ENCODE results near the gene SLC25A12. TPM values are rescaled to one million over a fixed set of nuclear protein-coding genes. Genes with fewer than 3 reads are reported as not detected.
A peak's percentile ranks its signal among the peaks of the same experiment; 100 is the strongest.

SLC25A12 gene
- total RNA-seq, 2 experiments from 2014 or later, result 16.2 to 18.3 TPM

DNA sequence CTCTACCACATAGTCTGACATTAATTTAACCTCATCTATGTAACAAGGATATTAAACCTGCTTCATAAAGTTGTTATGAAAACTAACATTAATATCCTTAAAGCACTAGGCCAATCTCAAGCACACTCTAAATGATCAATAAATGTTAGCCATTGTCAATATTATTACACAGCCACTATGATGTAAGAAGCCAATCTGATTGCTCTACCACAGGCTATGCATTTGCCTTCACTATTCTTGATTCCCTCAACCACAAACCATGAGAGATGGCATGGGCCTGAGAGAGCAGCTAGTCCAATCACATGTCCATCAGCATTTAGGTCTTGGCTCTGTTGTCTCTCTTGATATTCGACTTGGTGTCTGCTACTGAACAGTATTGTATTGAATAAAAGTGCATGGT, 4.2 kb downstream of the SLC25A12 start:
- CTCF ChIA-PET, result no interaction called here

DNA sequence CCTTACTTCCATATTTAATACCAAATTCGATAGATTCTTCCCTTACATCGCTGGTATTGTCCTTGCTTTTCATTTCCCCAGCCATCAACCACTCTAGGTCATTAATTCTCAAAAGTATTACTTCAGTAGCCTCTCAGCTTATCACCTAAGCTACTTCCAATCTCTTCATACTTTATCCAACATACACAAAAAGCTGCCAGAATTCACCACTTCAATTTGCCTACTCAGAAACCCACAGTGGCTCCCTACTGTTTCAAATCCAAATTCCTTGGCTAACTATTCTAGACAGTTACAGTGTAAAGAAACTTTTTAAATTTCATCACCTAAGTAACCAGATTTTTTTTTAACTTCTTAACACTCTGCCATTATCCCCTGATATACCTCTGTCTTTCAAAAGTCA, 4.7 kb downstream of the SLC25A12 start:
- ChIA-PET POLR2A (no interaction called here), CTCF (no interaction called here)
- DNase-seq, result no peak
- H3K27me3 Mint-ChIP-seq, result no peaks in the 10 kb centered on the region
- TF ChIP-seq, protein P1, sequence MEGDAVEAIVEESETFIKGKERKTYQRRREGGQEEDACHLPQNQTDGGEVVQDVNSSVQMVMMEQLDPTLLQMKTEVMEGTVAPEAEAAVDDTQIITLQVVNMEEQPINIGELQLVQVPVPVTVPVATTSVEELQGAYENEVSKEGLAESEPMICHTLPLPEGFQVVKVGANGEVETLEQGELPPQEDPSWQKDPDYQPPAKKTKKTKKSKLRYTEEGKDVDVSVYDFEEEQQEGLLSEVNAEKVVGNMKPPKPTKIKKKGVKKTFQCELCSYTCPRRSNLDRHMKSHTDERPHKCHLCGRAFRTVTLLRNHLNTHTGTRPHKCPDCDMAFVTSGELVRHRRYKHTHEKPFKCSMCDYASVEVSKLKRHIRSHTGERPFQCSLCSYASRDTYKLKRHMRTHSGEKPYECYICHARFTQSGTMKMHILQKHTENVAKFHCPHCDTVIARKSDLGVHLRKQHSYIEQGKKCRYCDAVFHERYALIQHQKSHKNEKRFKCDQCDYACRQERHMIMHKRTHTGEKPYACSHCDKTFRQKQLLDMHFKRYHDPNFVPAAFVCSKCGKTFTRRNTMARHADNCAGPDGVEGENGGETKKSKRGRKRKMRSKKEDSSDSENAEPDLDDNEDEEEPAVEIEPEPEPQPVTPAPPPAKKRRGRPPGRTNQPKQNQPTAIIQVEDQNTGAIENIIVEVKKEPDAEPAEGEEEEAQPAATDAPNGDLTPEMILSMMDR (IDR thresholded peaks at IDR 0.05), result no peak
- intact Hi-C loops (cut with micrococcal nuclease), result no loop called here
- H3K9me3 Mint-ChIP-seq, result no peaks in the 10 kb centered on the region
- peaks cover 30% of the 10 kb centered on the region for H3K4me1 Mint-ChIP-seq (ENCODE audit: low read depth)
- peaks cover 30% of the 10 kb centered on the region for H3K36me3 Mint-ChIP-seq (ENCODE audit: low read depth)
- no peak overlapping the region for H3K4me3 Mint-ChIP-seq
- no peak for ATAC-seq
- no peak overlapping the region for H3K27ac Mint-ChIP-seq

More for the DNA sequence above, 4.2 kb downstream of the SLC25A12 start:
- Mint-ChIP-seq H3K4me3 (no peak overlapping the region), H3K27me3 (no peaks in the 10 kb centered on the region), H3K9me3 (no peaks in the 10 kb centered on the region), H3K4me1 (ENCODE audit: low read depth) (peaks cover 35% of the 10 kb centered on the region), H3K36me3 (ENCODE audit: low read depth) (peaks cover 30% of the 10 kb centered on the region), H3K27ac (no peak overlapping the region)
- DNase-seq, result no peak
- TF ChIP-seq, protein P1 (IDR thresholded peaks at IDR 0.05), result no peak
- intact Hi-C loops (cut with micrococcal nuclease), result no loop called here
- POLR2A ChIA-PET, result no interaction called here
- ATAC-seq, result no peak

DNA sequence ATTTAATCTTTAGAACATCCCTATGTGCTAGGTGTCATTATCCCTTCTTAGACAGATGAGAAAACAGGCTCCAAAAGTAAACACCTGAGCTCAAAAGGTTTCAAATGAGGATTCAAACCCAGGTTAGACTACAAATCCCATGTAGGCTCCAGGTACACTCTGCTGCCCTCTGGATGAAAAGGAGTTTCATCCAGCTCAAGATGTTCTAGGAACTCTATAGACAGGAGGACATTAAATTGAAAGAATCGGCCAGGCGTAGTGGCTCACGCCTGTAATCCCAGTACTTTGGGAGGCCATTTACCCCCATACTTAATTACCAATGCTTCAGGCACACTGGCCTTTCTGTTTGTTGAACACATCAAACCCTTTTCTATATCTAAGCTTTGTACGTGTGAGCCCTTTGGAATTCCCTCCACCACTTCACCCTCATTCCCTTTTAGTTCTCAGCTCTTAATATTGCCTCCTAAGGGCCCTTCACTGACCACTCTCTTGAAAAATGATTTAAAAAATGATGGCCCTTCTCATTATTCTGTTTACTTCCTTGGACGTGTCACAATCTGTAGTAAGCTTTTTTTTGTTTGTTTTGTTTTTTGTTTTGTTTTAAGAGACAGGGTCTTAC, 10.7 kb downstream of the SLC25A12 start:
- DNase-seq (no peak), ATAC-seq (no peak)
- ChIA-PET POLR2A (interaction anchor here (4.8 kb wide), 1 partner anchor 10 kb away, joined by 20 read pairs; the partner anchor contains the start of gene SLC25A12), CTCF (interaction anchor here (2.0 kb wide), 1 partner anchor 40 kb away, joined by 4 read pairs; no protein-coding TSS in a partner anchor)
- TF ChIP-seq, protein P1 (IDR thresholded peaks at IDR 0.05), result no peak
- no peaks in the 10 kb centered on the region for H3K9me3 Mint-ChIP-seq
- H3K27ac Mint-ChIP-seq, result no peak overlapping the region
- H3K4me3 Mint-ChIP-seq, result no peak overlapping the region
- intact Hi-C loops (cut with micrococcal nuclease), result no loop called here
- H3K36me3 Mint-ChIP-seq (ENCODE audit: low read depth), result peaks cover 6% of the 10 kb centered on the region
- H3K27me3 Mint-ChIP-seq, result no peaks in the 10 kb centered on the region
- peaks cover 22% of the 10 kb centered on the region for H3K4me1 Mint-ChIP-seq (ENCODE audit: low read depth)

DNA sequence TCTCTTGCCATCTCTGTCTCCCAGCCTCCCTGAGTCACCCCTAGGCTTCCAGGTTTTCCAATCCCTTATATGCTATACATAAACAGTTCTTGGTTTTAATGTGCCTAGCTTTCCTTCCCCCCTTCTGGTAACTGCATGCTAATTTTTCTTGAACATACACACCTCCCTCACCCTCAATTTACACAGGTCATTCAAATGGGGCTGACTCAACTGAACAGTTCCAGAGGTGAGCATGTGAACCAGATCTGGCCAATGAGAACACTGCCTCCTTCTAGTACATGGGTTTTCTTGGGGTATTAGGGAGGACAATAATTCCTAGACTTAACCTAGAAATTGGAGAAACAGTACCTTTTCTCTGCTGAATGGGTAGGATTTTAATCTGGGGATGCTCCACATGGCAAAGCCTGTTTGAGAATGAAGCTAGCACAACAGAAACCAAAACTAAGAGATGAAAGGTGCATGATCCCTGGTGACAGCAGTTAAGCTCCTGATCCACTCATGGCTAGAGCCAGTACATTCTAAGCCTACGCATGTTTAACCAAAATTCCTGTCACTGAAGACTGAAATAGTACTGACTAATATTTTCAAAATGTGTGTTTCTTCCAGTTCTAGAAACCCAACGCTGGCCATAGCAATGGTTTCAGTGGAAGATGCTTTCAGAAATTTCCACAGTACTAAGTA, 11.8 kb downstream of the SLC25A12 start:
- ChIA-PET CTCF (interaction anchor here (1.1 to 2.0 kb wide), 4 partner anchors 12 to 42 kb away, joined by 3 to 4 read pairs (median 4); no protein-coding TSS in a partner anchor), POLR2A (interaction anchor here (4.8 kb wide), 1 partner anchor 11 kb away, joined by 20 read pairs; the partner anchor contains the start of gene SLC25A12)
- Mint-ChIP-seq H3K27me3 (no peaks in the 10 kb centered on the region), H3K9me3 (no peaks in the 10 kb centered on the region), H3K27ac (no peak overlapping the region), H3K4me1 (ENCODE audit: low read depth) (peaks cover 25% of the 10 kb centered on the region), H3K4me3 (no peak overlapping the region), H3K36me3 (ENCODE audit: low read depth) (peaks cover 5% of the 10 kb centered on the region)
- ATAC-seq (peak; percentile 62), DNase-seq (no peak)
- intact Hi-C loops (cut with micrococcal nuclease), result no loop called here
- TF ChIP-seq, protein P1 (IDR thresholded peaks at IDR 0.05), result no peak

DNA sequence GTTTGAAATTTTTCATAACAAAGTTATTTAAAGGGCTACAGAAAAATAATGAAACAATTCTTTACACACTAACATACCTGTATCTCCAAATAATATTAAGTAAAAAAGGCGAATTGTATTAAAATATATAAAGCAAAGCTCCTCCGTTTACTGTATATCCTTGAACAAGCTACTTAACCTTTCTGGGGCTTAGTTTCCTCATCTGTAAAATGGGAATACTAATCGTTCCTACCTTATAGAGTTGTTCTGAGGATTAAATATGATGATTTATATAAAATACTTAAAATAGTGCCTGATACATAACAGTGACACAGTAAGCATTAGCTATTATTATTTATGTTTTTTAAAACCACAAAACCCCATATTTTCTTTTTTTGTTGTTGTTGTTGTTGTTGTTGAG, 13.3 kb downstream of the SLC25A12 start:
- no peak overlapping the region for H3K4me3 Mint-ChIP-seq
- H3K4me1 Mint-ChIP-seq (ENCODE audit: low read depth), result peaks cover 29% of the 10 kb centered on the region
- H3K36me3 Mint-ChIP-seq (ENCODE audit: low read depth), result peaks cover 6% of the 10 kb centered on the region
- H3K27me3 Mint-ChIP-seq, result no peaks in the 10 kb centered on the region
- intact Hi-C loops (cut with micrococcal nuclease), result no loop called here
- no peak for DNase-seq
- CTCF ChIA-PET, result interaction anchor here (1.1 to 1.5 kb wide), 2 partner anchors 10 to 22 kb away, joined by 3 read pairs; no protein-coding TSS in a partner anchor
- H3K27ac Mint-ChIP-seq, result no peak overlapping the region
- TF ChIP-seq, protein P1 (IDR thresholded peaks at IDR 0.05), result no peak
- H3K9me3 Mint-ChIP-seq, result no peaks in the 10 kb centered on the region
- POLR2A ChIA-PET, result interaction anchor here (4.8 kb wide), 1 partner anchor 12 kb away, joined by 20 read pairs; the partner anchor contains the start of gene SLC25A12
- no peak for ATAC-seq
